Kidney (tissue), 14 donors: ENCODE measurements around the gene HTRA3. TPM values are rescaled to one million over a fixed set of nuclear protein-coding genes. Genes with fewer than 3 reads are reported as not detected.
A peak's percentile ranks its signal among the peaks of the same experiment; 100 is the strongest.

Source experiments
- DNase-seq, 5 donors: peaks; one replicate each; pipeline ENCODE4 v3.0.0-alpha.2; 2013 to 2020
- FAIRE-seq: peaks from 2 replicates; lab custom pipeline; 2012; peaks lifted over from hg19 to GRCh38; lab: Jason Lieb, UNC
- H3K27ac ChIP-seq, 2 donors: one replicate each; pipeline ENCODE4 v1.7.0; 2013; ENCODE audit warnings: low read depth in 2 of 2, low read length in 2 of 2, inconsistent platforms in 1 of 2
- H3K27me3 ChIP-seq: one replicate; pipeline ENCODE4 v1.7.1; 2013; ENCODE audit warnings: low read length, inconsistent platforms; ENCODE audit not compliant: control insufficient read depth, insufficient read depth
- H3K36me3 ChIP-seq, 3 donors: one replicate each; pipeline versions ENCODE4 v1.7.0 to v1.7.1; 2013; ENCODE audit warnings: low read length in 3 of 3, control low read depth in 1 of 3, inconsistent platforms in 1 of 3; ENCODE audit not compliant: insufficient read depth in 3 of 3, control insufficient read depth in 2 of 3
- H3K4me1 ChIP-seq, 3 donors: one replicate each; pipeline versions ENCODE4 v1.7.0 to v1.7.1; 2013; ENCODE audit warnings: low read length in 3 of 3, inconsistent platforms in 1 of 3, low read depth in 1 of 3; ENCODE audit not compliant: control insufficient read depth in 2 of 3, insufficient read depth in 2 of 3
- H3K4me3 ChIP-seq, 3 donors: one replicate each; pipeline versions ENCODE4 v1.7.0 to v1.8.1; 2013; ENCODE audit warnings: low read length in 3 of 3, control low read depth in 1 of 3, inconsistent platforms in 1 of 3
- H3K9ac ChIP-seq, 3 donors: one replicate each; pipeline versions ENCODE4 v1.7.0 to v1.7.1; 2013; ENCODE audit warnings: low read length in 3 of 3, control low read depth in 1 of 3, inconsistent platforms in 1 of 3
- H3K9me3 ChIP-seq, 3 donors: one replicate each; pipeline versions ENCODE4 v1.7.0 to v1.7.1; 2013; ENCODE audit warnings: low read length in 3 of 3, control low read depth in 1 of 3, inconsistent platforms in 1 of 3; ENCODE audit not compliant: control insufficient read depth in 2 of 3, insufficient read depth in 1 of 3
- CTCF ChIP-seq: IDR thresholded peaks from 3 replicates; pipeline ENCODE4 v1.5.1; 2012; ENCODE audit warnings: mild to moderate bottlenecking, moderate library complexity, borderline replicate concordance; ENCODE audit not compliant: insufficient read depth; ENCODE audit errors: extremely low read depth
- intact Hi-C: fragments of 100-400 bp; cut with DNase I; formaldehyde crosslinking; loops from one replicate; pipeline ENCODE4 v1.11.1; 2022
- polyA plus RNA-seq: library from polyadenylated mRNA; stranded (reverse); fragments of 350-450 nt; fragmentation: Illumina TruSeq; extraction: RNeasy Lipid Tissue Mini Kit (QIAGEN cat#74804); gene quantifications from one replicate; pipeline ENCODE4 v1.2.3, GENCODE V29; 2014; ENCODE audit warnings: low read depth, low replicate concordance; ENCODE audit not compliant: insufficient read depth
- total RNA-seq: library from RNA; stranded (reverse); fragmentation: NEBNext Ultra II Directional; extraction: Animal tissue kit (Norgen Biotek cat#: 25700); gene quantifications from one replicate; pipeline ENCODE4 v1.2.1, GENCODE V29; 2021
- donor health status: control.
- donor health status: control.
- donor health status: control.
- donor health status: control.
- donor health status: control.
- donor health status: DM: yes; HTN: yes; CAD: no.
- donor health status: Normal renal cell carcinoma (clear cell type).

The HTRA3 gene
- total and polyA plus RNA-seq, 2 donors from 2014 or later = 1.7 to 6.5 TPM

GRCh38 chr4:8352368-8353157 is 83.0 kb downstream of the HTRA3 start:
- intact Hi-C loops = no loop called here
- Histone ChIP-seq H3K36me3 (no peaks in the 10 kb centered on the region), H3K9me3 (no peaks in the 10 kb centered on the region), H3K4me1 (peaks cover 0 to 2% (median 0%) of the 10 kb centered on the region in 3 donors), H3K27ac (no peak overlapping the region), H3K9ac (no peak overlapping the region), H3K27me3 (no peaks in the 10 kb centered on the region), H3K4me3 (no peak overlapping the region)
- DNase-seq (peak in 2 of 5 donors; percentile 42 to 61), FAIRE-seq (no peak)
- TF ChIP-seq CTCF = no peak

GRCh38 chr4:8353158-8353669 is 83.7 kb downstream of the HTRA3 start:
- Histone ChIP-seq H3K27me3 (no peaks in the 10 kb centered on the region), H3K9me3 (no peaks in the 10 kb centered on the region), H3K4me1 (peaks cover 0 to 2% (median 0%) of the 10 kb centered on the region in 3 donors), H3K36me3 (no peaks in the 10 kb centered on the region), H3K4me3 (no peak overlapping the region), H3K9ac (no peak overlapping the region), H3K27ac (no peak overlapping the region)
- TF ChIP-seq CTCF = no peak
- intact Hi-C loops = no loop called here
- DNase-seq (no peak), FAIRE-seq (no peak)

GRCh38 chr4:8353912-8354453 is 84.4 kb downstream of the HTRA3 start:
- TF ChIP-seq CTCF = no peak
- H3K27ac ChIP-seq = no peak overlapping the region

More at GRCh38 chr4:8353912-8354453, 84.4 kb downstream of the HTRA3 start:
- no peaks in the 10 kb centered on the region for H3K27me3 ChIP-seq
- peaks cover 0 to 2% (median 0%) of the 10 kb centered on the region in 3 donors for H3K4me1 ChIP-seq
- no peaks in the 10 kb centered on the region for H3K36me3 ChIP-seq
- H3K9ac ChIP-seq = no peak overlapping the region
- no peak overlapping the region for H3K4me3 ChIP-seq
- DNase-seq = peak in 2 of 5 donors; percentile 22 to 42
- H3K9me3 ChIP-seq = no peaks in the 10 kb centered on the region
- no peak for FAIRE-seq
- intact Hi-C loops = no loop called here
